Hypothalamus (tissue), 51 donors: ENCODE data around the gene EEF2K.
"Not testable (repeated sequence)": the region's sequence is repeated elsewhere in the genome, so short reads cannot be mapped to it uniquely, and the experiment has no call there.

Source experiments
- DNase-seq, 51 donors: peaks; one replicate each; lab custom pipeline; 2025; lab: John Stamatoyannopoulos, UW

EEF2K gene

DNA sequence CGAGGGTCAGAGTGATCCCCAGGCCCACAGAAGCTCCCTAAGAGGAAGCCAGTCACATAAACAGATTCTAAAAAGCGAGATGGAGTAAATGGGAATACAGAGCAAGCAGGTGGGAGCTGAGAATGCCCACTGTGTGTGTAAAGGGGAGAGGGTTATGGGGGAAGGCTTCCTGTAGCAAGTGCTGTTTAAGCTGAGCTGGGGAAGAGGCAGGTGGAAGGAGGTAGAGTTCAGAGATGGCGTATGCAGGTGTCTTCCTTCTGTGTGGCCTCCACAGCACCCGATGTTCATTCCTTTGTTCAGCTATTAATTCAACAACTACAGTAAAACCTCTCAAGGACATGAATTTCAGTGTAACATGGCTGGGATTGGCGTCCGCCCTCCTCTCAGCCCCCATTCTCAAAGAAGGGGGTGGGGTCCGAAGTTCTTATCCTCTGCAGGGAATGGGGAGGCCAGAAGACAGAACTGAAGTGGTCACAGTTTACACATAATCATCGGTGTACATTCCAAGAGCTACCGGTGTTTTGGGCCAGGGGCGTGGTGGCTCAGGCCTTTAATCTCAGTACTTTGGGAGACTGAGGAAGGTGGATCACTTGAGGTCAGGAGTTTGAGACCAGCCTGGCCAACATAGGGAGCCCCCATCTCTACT lies 1.8 kb downstream of the EEF2K start:
- no peak for DNase-seq

- DNase-seq: no peak
These were observed 4.2 kb downstream of the EEF2K start for GRCh38 chr16:22210285-22210684.

- DNase-seq: no peak
These were observed 4.8 kb downstream of the EEF2K start for GRCh38 chr16:22210854-22211253.

DNA sequence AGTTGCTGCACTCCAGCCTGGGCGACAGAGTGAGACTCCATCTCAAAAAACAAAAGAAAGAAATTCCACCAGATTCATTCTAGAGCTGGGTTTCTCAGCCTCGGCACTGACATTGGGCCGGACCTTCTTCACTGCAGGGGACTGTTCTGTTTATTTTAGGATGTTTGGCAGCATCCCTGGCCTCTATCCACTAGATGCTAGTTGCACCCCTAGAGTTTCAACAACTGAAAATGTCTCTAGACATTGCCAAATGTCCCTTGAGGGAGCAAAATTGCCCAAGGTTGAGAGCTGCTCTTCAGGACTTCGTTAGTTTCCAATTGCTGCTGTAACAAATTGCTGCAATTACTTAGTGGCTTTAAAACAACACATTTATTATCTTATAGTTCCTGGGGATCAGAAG lies 7.2 kb downstream of the EEF2K start:
- no peak for DNase-seq

GRCh38 chr16:22213801-22214200 lies 7.7 kb downstream of the EEF2K start:
- no peak for DNase-seq

GRCh38 chr16:22214402-22214801 lies 8.3 kb downstream of the EEF2K start:
- no peak for DNase-seq

DNA sequence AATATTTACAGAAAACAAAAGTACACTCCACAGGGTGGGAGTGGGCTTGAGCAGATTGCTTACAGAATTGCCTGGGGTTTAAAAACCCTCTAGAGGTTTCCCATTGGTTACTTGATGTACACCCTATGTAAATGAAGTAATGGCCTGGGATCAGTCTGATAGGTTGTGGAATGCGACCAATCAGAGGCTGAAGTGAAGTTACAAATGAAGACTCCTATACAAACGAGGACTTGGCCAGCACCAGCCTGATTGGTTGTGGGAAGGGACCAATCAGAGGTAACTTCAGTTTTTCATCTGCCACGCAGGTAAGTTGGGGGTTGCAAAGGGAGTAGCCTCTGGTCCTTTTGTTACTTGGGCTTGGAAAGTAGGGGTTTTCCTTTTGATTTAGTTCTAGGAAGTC lies 8.8 kb downstream of the EEF2K start:
- no peak for DNase-seq

DNA sequence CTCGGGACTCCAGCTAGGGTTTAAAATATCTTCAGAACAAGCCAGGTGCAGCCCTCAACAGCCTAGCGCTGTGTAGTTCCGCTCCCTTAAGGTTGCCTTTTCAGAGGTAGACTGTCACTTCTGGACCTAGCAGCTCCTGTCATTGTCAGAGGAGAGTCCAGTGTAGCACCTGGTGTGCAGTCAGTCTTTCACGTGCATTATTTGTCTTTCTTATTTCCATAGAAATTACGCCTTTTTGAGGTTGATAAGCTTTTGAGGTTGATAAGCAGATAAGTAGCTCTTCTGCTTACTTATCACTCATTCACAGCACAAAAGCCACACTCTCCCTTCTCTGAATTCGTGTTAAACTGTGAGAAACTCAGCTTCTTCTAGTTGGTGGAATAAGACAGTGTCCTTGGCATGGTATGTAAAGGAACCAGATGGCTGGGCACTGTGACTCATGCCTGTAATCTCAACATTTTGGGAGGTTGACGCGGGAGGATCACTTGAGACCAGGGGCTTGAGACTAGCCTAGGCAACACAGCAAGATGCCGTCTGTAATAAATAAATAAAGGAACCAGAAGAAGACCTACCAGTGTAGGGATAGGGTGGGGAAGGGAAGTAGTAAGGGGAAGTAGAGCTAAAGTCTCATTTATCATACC lies 10.2 kb downstream of the EEF2K start:
- peak in 1 of 51 donors; percentile 36 for DNase-seq

- not testable (repeated sequence) for DNase-seq
These were observed 10.8 kb downstream of the EEF2K start for GRCh38 chr16:22216832-22217225.

- no peak for DNase-seq
These were observed 12.0 kb downstream of the EEF2K start for GRCh38 chr16:22217890-22218730.

DNA sequence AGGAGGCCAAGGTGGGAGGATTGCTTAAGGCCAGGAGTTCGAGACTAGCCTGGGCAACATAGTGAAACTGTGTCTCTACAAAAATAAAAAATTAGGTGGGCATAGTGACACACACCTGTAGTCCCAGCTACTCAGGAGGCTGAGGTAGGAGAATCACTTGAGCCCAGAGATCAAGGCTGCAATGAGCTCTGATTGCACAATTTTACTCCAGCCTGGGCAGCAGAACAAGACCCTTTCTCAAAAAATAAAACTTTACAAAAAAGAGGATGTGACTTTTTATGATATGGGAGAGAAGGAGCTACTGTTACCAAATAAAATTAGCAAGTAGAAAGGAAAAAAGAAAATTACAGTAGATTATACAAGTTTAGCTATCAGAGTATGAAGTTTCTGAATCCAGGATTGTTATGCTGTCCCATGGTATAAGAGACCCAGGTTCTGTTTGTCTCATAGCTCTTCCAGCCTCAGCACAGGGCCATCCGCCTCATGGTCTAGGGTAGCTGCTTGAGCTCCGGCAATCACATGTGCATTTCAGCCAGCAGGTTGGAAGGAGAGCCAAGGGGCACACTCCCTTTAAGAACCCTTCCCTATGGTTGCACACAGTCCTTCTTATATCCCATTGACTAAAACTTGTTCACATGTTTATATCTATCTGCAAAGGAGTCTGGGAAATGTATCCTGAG lies 13.5 kb downstream of the EEF2K start:
- DNase-seq: no peak

GRCh38 chr16:22220069-22220440 lies 14.0 kb downstream of the EEF2K start:
- no peak for DNase-seq

DNA sequence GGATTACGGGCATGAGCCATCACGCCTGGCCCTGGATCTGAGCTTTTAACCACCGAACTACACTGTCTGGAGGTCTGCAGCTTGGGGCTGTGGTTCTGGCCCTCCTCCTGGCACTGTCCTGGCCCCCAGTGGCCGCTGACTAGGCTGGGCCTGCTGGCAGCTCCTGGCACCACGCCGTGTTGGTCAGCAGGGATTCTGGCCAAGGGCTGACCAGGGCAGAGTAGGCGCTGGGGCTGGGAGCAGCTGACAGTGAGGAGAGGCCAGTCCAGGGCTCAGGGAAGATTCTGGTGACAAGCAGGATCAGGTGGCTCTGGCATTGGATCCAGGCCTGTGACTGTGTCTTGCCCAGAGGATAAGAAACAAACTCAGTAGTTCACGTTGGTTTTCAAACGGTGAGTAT lies 14.6 kb downstream of the EEF2K start:
- DNase-seq: peak in 47 of 51 donors; percentile 3 to 83 (median 56)

DNA sequence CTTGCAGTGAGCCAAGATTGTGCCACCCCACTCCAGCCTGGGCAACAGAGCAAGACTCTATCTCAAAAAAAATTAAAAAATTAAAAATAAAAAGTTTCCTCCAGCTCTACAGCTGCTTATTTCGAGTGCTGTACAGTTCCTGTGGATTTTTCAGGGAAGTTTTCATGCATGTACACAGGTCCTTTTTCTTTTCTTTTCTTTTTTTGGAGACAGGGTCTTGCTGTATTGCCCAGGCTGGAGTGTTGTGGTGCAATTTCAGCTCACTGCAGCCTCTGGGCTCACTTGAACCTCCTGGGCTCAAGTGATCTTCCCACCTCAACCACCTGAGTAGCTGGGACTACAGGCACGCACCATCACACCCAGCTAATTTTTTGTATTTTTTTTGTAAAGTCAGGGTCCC lies 15.9 kb downstream of the EEF2K start:
- no peak for DNase-seq

- DNase-seq: no peak
These were observed 16.9 kb downstream of the EEF2K start for GRCh38 chr16:22222998-22223397.

DNA sequence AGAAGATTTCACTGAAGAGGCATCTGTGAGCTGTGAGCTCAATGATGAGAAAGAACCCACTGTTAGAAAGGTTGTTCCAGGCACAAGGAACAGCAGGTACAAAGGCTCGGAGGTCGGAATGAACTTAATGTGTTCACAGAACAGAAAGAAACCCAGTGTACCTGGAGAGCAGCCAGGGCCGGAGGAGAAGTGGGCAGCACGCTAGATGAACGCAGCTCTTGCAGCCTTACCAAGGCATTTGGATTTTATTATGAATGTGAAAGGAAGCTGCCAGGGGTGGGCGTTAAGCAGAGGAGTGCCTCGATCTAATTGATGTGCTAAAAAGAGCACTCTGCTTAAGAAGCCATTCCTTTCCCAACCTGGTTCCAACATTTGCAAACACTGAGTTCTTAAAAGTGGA lies 19.0 kb downstream of the EEF2K start:
- peak in 36 of 51 donors; percentile 4 to 73 (median 39) for DNase-seq

GRCh38 chr16:22229889-22230288 lies 23.8 kb downstream of the EEF2K start:
- DNase-seq: no peak

- no peak for DNase-seq
These were observed 26.4 kb downstream of the EEF2K start for GRCh38 chr16:22232277-22233036.

GRCh38 chr16:22233037-22233372 lies 26.9 kb downstream of the EEF2K start:
- DNase-seq: no peak
